ENCODE measurements around the gene TLN1.

Gene TLN1

DNA sequence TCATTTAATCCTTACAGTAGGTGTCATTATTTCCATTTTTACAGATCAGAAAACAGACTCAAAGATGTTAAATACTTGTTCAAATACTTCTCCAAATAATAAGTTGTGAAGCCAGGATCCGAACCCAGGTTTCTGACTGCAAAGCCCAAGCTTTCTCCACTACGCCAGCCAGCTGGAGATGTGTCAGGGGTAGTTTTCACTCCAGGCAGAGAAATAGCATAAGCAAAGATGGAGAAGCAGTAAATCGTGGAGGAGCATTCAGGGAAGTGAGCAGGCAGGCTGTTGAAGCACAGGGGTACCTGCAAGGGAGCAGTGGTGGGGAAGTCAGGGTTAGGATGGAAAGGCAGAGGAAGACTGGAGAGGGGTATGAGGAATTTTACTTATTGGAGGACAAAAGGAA is 2.9 kb downstream of the TLN1 start:
- no peak for DNase-seq (ENCODE audit: low read depth, low spot score)

DNA sequence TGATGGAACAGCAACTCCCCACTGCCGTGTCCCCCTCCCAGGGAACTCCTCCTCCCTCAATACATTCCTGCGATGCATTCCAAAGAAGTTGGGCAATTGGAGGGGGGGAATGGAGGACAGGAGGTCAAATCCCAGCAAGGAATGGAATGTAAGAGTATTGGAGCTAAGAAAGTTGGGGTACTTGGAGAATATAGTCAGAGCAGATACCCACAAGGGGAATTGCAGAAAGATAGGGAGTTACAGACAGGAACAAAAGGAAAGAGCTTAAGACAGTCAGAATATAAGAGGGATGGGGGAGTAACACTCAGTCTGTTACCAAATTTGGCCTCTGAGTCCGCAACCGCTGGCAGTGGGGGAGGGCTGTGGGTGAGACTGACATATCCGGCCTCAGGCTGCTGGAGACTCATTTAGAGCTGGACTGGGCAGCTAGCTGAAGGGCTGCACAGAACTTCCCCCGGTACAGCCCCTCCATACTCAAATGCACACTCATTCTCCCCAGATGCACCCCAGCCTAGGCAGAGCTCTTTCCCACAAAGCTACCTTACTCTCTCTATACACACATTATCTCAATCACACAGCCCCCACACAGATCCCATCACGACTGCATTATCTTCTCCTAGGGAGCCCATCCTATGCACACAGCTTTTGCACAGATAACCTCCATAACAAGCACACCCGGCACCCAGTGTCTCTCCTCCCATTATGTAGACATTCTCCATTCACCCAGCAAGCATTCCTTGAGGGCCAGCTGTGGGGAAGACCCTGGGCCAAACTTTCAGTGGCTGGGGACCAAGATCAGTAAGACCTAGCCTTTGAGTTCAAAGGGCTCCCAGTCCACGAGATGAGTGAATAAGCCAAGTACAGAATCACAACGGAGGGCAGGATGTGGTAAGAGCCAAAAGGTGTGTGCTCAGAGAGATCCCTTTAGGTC is 3.7 kb downstream of the TLN1 start:
- DNase-seq (ENCODE audit: low read depth, low spot score), result no peak

DNA sequence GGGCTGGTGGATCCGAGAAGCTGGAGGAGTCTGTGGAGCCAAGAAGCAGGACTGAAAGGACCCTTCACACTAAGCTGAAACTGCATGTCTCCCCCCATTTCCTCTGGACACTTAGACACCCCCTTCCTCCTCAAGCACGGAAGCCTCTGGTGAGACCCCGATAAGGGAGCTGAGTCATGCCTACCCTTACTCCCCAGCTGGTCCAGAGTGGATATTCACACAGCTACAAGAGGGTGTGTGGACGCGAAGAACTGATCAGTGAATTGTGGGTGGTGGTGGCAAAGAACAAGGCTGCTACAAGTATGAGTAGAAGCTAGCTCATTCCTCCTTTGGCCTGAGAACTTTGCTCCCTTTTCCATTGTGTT is 4.3 kb downstream of the TLN1 start:
- DNase-seq (ENCODE audit: low read depth, low spot score), result no peak

DNA sequence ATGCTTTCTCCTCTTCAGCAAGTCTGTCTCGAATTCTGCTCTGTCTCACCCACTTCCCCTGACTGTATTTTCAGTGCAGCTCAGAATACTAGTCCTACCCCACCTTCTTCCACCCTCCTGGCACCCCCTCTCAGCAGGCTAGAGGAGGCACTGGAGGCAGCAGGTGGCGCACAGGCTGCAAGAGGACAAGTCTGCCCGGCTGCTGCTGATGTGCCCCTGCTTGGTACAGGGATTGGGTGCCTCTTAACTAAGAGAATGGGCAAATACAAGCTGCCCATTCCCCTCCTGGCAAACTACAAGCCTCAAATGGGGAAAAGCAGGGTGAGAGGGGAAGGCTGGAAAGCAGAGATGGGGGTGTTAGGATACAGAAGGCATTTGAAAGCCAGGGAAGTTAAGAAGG is 5.1 kb downstream of the TLN1 start:
- no peak for DNase-seq (ENCODE audit: low read depth, low spot score)

DNA sequence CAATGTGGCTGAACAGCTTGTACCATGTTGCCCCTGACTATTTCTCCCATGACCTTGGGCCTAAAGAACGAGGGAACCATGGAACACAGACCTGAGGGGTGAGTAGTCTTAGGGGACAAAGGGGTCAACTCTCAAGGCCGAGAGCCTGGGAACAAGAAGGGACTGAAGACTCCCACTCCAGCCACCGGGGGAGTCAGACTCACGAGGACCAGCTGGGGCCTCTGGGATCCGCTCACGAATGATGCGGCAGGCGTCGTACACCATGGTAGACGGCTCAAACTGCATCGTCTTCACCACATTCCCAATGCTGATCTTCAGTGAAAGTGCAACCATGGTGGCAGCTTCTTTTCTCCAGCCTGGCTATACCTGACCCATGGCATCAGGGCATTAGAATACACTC is 6.6 kb downstream of the TLN1 start:
- DNase-seq (ENCODE audit: low read depth, low spot score), result no peak

DNA sequence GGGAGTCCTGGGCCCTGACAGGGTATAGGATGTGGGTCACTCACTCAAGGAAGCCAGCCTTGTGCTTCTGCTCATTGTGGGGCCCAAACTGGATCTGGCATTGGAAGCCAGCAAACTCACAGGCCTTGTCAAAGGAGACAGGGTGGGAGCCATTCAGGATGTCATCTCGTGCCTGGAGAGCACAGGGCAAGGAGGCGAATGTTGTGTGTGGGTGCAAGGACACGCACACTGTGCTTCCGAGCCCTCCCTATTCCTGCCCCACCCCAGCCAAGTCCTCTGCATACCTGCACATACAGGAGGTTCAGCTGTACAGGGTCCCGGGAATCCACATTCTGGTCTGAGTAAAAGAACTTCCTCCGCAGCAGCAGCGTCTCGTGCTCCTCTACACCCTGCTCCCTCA is 8.1 kb downstream of the TLN1 start:
- no peak for DNase-seq (ENCODE audit: low read depth, low spot score)

DNA sequence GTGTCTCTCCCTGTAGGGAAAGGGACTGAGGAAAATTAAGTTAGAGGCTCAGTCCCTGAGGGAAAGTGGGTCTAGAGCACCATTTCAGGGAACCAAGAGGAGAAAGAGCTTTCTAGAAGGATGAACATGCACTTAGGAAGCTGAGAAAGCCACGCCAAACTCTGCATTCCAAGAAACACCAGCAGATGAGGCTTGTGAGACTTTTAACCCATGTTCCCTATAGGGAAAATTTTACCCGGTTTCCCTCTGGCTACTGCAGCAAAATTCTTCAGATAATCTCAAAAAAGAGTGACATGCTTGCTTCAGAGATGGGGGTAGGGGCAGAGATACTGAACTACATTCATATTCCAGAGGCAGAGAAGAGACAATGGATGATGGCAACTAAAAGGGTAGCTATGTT is 8.6 kb downstream of the TLN1 start:
- DNase-seq (ENCODE audit: low read depth, low spot score), result no peak

DNA sequence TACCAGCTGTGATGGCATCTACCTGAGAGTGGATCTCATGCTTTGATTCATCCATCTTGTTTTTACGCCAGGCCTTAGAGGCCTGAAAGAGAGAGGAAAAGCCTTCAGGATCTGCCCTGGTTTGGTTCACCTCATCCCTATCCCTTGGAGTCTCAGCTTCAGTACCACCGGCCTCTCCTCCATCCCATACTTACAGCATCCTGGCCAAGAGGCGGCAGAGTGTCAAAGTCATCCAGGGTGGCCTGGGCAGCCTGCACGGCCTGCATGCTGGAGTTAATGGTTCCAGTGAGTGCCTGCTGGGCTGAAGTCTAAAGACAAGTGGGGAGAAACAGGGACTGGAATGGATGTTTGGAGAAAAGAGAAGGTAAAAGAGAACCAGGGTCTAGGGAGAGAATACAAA is 12.4 kb downstream of the TLN1 start:
- DNase-seq (ENCODE audit: low read depth, low spot score), result no peak

DNA sequence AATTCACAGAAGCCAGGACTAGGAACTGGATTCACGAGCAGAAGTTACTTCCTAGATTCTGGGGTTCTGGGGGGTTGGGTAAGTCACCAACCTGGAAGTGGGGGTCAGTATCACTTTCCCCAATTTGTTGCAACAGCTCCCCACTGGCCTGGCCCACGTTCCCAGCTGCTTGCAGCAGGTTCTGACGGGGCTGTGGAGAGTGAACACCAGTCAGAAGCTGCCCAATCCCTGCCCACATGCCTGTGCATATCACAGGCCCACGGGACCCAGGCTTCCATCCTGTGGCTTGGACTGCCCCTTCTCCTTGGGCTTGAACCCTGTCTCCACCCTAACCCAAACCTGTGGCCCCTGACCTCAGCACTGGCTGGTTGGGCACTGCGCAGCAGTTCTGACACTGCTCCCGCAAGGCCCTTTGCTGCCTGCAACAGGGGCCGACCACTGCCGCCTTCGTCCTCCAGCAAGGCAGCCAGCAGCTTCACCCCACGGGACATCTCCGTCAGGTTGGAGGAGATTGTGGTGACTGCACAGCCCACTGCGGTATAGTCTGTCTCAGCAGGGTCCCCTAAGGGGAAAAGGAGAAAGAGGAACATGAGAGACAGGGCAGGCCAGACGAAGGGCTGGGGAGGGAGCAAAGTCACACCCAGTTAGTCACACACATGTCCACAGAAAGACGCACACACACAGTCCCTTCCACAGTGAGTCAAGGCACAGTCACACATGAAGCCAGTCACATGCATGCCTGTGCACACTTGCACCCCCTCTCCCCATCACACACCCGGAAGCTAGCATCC is 13.1 kb downstream of the TLN1 start:
- no peak for DNase-seq (ENCODE audit: low read depth, low spot score)

DNA sequence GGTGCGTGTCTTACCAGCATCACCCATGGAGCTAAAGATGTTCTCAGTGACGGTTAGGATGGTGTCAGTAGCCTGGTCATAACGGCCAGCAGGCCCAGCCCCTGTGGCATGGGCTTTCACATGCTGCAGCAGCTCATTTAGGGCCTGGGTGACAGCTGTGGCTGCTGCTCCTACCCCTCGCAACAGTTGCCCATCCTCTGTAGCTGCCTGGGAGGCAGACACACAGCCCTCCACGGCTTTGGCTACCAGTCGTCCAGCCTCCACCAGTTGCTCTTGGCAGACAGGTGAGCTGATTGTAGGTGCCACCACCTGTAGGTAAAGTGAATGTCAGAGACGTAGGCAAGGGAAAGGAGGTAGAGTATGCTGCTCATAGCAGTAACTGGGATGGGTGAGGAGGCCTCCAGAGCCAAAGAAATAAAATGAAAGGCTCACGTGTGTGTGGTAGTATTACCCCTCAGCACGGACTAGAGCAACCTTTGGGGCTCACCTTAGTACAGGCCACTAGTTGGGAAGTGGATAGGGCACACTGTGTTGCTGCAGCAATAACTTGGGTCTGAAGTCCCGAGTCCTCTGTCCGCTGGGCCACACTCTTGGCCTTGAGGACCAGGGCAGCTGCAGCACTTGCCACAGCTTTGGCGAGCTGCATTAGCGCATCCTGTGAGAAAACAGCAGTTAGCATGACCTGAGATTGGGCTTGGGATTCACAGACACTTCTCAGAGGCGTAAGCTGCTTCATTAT is 14.7 kb downstream of the TLN1 start:
- no peak for DNase-seq (ENCODE audit: low read depth, low spot score)

DNA sequence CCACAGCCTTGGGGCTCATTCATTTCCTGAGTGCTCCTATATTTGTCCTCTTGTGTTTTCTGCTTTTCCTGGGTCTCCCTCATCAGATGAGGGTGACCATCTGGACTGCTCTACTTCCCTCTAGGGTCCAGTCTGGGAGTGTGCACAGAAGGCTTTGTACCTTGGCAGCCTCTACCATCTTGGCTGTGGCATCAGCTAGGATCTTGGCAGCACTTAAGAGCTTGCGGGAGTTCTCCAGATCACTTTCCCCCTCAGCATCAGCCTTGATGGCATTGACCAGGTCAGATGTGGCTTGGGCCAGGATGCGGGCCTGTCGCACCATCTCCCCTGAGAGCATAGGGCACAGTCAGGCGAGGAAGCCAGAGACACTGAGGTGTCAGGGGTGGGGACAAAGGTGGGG is 15.8 kb downstream of the TLN1 start:
- no peak for DNase-seq (ENCODE audit: low read depth, low spot score)

DNA sequence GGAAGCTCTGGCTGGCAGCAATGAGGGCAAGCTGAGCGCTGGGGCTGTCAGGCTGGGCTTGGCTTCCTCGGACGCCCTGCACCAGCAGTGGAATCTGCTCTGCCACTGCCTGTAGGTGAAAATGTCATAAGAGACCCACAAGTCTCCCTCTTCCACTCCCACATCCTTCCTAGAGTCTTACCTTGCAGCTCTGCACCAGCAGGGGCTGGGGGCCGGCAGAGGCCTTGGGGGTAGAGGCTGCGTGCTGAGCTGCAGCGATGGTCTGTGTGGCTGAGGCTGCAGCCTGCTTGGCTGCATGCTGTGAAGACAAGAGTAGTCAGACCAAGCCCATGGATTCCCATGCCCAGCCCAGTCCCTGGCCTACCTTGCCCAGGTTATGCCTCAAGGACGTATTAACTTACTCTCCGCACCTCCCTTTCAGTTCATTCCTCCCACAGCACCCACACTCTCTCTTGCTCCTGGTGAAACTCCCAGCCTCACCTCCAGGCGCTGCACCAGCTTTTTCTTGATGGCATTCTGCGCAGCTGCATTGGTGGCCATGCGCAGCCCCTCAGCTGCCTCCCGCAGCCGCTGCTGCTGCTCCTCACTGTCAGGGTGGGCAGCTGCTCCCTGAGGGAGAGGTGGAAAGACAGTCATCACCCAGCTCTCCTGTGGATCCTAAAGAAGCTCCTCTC is 17.3 kb downstream of the TLN1 start:
- no peak for DNase-seq (ENCODE audit: low read depth, low spot score)

DNA sequence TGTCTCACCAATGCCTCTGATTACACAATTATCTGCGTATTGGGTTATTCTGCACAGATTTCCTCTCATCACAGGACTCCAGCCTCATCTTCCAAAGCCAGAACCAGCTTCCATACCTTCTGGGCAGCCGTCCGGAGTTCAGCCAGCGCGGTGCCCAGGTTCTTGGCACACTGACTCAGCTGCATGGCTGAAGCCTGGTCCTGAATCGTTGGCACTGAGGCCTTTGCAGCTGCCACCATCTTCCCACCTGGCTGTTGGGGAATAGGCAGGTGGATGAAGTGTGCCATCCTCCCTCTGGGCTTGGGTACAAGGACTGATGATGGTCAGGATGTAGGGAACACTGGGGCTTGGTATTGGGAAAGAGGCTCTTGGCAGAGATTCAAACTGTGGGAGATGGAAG is 17.9 kb downstream of the TLN1 start:
- no peak for DNase-seq (ENCODE audit: low read depth, low spot score)

DNA sequence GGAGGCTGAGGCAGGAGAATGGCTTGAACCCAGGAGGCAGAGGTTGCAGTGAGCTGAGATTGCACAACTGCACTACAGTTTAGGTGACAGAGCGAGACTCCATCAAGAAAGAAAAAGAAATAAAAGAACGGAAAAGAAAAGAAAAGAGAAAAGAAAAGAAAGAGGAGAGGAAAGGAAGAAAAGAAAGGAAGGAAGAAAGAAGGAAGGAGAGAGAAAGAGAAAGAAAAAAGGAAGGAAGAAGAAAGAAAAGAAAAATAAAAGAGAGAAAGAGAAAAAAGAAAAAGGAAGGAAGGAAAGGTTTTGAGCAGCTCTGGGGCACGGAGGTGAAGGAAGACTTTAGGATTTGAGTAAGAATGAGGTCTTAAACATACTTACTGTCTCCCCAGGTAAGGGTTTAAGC is 18.4 kb downstream of the TLN1 start:
- DNase-seq (ENCODE audit: low read depth, low spot score), result no peak

DNA sequence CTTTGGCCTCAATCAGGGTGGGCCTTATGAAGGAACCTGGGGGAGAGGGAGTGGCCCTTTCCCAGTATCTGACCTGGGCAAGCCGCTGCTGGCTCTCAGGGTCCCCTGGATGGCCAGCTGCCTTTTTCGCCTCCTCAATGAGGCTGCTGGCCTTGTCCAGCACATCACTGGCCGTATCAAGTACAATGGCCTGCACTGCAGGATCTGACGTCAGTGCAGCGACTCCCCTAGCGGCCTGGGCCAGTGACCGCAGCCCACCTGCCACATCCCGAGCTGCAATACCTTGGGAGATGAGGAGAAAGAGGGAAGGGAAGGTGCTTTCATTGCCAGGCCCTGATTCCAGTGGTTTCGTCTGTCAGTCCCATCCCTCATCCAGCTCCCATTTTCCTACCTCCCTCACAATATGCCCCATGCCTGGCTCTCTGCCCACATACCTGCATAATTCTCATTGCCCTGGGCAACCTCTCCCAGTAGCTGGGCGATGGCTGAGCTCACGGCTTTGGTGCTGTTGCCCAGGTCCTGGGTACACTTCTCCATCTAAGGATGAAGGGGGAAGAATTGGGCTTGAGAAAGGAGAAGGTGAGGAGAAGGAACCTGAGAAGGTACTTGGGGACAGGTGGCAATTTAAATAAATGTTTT is 19.1 kb downstream of the TLN1 start:
- no peak for DNase-seq (ENCODE audit: low read depth, low spot score)

DNA sequence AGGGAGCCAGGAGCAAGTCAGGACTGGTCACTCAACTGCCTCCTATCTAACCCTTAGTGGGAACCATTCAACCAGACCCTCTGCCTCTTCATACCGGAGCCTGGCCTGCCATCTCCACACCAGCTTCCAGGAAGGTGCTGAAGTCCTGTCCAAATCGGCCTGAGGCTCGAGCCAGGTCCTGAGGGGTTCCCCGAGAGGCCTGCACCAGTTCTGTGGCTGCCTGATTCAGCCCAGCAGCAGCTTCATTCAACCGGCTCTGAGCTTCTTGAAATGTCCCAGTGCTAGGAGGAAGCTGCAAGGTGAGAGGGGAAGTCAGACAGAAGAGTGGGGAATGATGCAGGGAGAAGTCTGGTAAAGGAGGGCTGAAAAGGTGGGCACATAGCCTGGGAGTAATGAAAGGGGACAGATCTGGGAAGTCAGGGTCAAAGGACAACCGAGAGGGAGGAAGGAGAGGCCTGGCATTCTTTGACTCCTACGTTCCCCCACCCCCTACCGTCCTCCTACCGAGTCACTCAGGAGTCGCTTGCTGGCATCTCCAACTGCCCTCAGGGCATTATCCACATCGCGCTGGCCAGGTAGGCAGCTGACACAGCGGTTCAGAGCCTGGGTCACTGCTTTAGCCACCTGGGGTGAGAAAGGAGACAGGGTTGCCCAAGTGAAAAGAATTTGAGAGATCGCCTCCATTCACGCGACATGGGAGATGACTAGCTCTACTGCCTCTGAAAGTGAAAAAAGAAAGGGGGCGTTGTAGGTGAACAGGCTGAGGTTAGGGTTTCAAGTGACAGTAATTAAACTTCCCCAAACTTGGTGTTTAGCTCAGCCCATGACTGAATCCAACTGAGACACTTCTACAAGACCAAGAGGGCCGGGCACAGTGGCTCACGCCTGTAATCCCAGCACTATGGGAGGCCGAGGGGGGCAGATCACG is 20.2 kb downstream of the TLN1 start:
- DNase-seq (ENCODE audit: low read depth, low spot score), result no peak

DNA sequence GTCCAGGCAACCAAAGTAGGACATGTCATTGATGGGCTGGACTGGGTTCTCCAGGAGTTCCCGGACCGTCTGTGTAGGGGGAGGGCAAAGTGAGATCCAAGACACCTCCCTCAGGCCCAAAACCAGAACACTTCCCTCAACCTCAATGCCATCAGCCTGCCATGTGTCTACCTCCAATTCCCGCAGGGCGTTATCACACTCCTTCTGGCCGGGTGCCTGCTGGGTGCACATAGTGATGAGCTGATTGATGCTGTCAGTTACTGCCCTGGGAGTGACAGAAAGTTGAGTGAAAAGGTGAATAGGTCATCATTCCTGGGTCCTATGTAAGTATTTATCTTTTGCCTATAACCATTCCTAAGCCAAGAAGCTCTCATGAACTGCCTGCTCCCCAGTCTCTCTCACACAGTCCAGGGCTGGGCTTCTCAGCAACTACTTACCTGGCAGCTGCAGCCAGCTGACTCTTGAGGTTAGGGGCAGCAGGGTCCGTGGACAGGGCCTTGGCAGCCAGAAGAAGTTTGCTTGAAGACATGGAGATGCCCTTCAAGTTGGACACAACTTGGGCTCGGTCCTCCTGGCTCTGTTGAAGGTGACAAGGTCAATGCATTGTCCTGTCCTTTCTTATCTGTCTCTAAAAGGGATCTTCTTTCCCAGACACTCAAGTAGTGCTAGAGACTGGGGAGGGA is 21.0 kb downstream of the TLN1 start:
- no peak for DNase-seq (ENCODE audit: low read depth, low spot score)

DNA sequence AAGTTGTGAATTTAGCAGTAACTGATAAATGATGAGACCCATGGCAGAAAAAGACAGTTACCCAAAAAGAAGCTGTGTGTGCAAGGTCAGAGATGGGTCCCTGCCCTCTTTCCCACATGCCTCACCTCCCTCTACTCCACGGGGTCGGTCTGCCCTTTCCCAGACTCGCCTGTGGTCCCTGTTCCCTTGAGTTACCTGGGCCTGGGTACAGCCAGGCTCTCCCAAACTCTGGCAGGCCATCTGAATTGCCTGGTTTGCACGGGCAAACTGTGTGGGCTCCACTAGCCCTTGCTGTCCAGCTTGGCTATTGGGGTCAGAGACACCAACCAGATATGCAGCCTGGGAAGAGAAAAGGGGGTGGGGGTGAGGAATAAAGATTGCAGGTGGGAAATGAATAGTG is 23.8 kb downstream of the TLN1 start:
- no peak for DNase-seq (ENCODE audit: low read depth, low spot score)

DNA sequence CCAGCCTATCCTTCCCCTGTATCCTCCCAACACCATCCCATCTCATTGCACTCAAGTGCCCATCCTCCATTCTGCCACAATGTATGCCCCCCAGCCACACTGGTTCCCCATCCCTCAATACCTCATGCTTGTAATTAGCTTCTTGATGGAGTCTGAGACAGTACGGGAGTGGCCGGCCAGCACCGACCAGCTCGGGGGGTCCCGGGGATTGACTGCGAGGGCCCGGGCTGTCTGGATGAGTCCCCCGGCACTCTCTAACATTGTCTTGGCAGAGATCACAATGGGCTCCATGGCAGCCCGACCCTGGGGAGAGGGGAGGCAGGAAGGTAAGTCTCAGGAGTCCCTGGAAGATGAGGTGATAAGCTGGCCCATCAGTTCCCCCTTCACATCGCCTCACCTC is 25.0 kb downstream of the TLN1 start:
- DNase-seq (ENCODE audit: low read depth, low spot score), result no peak
